HG03432 (cell line): ENCODE data around the gene NGLY1.
A peak's percentile ranks its signal among the peaks of the same experiment; 100 is the strongest.

Experiments
- ATAC-seq: cut with Tn5 transposase; IDR thresholded peaks from one replicate; pipeline ENCODE4 v1.9.1; 2021; ENCODE audit warnings: mild to moderate bottlenecking, moderate library complexity; ENCODE audit not compliant: unreplicated experiment

The NGLY1 gene

DNA sequence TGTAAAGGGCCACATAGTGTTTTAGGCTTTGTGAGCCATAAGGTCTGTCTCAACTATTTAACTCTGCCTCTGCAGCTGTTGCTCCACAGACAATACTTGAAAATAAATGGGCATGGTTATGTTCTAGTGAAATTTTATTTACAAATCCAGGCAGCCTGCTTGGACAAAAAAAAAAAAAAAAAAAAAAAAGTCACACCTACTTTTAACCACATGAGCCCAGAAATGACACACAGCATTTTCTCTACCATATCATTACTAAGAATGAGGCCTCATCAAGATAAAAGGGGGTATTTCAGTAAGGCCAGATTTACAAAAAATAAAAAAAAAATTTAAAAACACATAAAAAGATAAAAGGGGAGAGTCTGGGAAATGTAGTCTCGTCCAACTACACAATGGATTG is 1.7 kb upstream of the NGLY1 start:
- no peak for ATAC-seq

GRCh38 chr3:25783661-25784512 is 644 bp upstream of the NGLY1 start:
- peak; percentile 35 for ATAC-seq

DNA sequence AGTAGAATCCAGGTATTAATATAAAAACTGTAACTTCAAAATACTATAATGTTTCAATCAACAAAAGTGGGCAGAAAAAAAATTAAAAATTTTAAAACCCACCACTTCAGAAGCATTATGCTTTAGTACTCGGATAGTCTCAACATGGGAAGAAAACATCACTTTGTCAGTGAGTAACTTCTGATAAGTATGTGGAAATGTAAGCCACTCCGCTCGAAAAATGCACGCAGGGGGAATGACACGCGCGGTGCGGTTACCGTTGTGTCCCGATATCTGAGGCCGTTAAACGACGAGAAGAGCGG is 656 bp downstream of the NGLY1 start:
- no peak for ATAC-seq

DNA sequence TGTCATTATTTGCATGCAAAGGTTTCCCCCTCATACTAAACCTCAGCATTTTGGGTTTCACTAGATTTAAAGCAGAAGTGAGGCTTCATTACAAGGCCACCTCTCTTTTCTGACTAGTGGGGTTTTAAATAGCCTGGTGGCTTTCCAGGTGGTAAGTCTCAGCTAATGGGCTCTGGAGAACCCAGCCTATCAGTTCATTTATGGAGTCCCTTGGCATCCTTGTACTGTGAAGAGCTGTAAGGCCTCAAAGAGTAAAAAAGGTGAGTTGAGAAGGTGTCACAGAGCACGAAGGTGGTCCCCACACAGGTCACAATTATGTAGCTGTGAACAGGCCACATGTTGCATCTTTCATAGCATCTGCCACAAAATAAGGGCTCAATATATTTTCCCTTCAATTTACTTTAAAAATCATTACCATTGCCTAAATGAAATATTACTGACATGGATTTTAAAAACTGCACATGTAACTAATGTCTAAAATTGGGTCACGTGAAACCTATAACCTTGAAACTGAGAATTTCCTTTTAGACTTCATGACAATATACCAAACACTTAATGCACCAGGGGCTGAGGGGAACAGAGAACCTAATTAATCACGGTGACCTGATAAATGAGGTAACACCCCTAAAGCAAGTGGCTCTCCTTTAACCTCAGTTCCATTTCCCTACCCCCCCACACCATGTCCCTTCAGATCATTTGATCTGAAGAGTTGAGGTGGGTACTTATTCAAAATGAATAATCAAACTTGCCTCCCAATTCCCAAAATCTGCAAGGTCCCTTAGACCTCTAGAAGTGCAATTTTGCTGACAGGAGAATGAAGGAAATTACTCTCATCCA is 1.3 kb downstream of the NGLY1 start:
- ATAC-seq, result peak; percentile 52

DNA sequence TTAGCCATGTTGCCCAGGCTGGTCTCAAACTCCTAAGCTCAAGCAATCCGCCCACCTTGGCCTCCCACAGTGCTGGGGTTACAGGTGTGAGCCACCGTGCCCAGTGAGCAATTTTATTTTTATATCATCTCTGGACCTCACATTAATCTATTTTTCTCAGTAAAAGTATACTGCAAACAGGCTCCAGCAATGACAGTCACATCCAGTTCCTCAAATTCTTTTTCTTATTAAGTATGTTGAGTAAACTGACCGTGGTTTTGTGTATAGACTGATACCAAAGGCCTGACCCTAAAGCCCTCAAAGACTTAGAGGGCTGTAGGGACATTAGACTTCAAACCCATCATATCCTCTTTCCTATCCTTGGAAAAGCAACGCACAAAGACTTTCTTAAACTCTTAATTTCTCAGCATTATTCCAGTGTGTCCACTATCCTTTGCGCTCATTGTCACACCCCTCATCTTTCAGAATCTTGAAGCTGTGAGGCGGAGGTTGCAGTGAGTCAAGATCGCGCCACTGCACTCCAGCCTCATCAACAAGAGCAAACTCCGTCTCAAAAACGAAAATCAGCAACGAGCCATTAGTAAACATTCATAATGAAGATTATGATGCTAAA is 2.0 kb downstream of the NGLY1 start:
- no peak for ATAC-seq

GRCh38 chr3:25780618-25781017 is 2.6 kb downstream of the NGLY1 start:
- no peak for ATAC-seq

DNA sequence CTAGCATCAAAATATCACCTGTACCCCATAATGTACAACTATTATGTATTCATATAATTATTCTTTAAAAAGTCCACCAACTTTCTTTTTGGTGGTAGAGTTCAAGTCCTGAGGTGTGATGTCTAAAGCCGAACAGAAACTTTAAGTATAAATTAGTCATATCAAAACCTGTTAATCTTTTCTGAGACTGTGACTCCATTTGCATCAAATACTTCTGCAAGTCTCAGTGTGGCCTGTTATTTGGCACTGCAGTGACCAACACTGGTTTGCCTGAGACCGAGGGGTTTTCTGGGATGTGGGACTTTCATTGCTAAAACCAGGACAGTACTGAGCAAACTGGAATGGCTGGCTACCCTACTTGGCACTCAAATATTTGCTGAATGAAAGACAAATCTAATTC is 7.3 kb downstream of the NGLY1 start:
- peak; percentile 56 for ATAC-seq

GRCh38 chr3:25768851-25769250 is 14.4 kb downstream of the NGLY1 start:
- ATAC-seq, result peak; percentile 96

DNA sequence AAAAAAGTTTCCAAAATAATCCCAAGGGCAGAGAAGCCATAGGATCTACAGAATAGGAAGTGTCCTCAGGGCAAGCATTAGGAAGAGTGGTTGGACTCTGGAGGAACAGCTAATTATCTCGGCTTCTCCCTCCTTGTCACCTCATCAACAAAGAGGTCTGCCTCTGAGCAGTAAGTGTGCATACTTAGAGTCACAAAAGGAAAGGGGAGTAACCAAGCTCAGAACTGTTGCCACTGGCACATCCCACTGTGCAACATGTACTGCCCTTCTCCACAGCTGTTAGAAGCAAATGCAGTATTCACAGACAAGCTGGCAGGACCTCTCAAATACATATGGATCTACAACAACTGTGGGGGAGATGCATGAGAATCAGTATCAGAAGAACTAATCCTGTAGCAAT is 31.5 kb downstream of the NGLY1 start:
- no peak for ATAC-seq

GRCh38 chr3:25751048-25751447 is 32.2 kb downstream of the NGLY1 start:
- ATAC-seq, result no peak

GRCh38 chr3:25749031-25749581 is 34.1 kb downstream of the NGLY1 start:
- ATAC-seq, result no peak

GRCh38 chr3:25748189-25748588 is 35.1 kb downstream of the NGLY1 start:
- ATAC-seq, result no peak

GRCh38 chr3:25747033-25747432 is 36.2 kb downstream of the NGLY1 start:
- ATAC-seq, result no peak

- ATAC-seq, result no peak
These were observed 38.8 kb downstream of the NGLY1 start for GRCh38 chr3:25744470-25744869.

GRCh38 chr3:25728101-25728500 is 55.1 kb downstream of the NGLY1 start:
- no peak for ATAC-seq

- no peak for ATAC-seq
These were observed 55.9 kb downstream of the NGLY1 start for GRCh38 chr3:25727316-25727715.

- no peak for ATAC-seq
These were observed 57.4 kb downstream of the NGLY1 start for GRCh38 chr3:25725810-25726209.

GRCh38 chr3:25724948-25725645 is 58.1 kb downstream of the NGLY1 start:
- no peak for ATAC-seq

DNA sequence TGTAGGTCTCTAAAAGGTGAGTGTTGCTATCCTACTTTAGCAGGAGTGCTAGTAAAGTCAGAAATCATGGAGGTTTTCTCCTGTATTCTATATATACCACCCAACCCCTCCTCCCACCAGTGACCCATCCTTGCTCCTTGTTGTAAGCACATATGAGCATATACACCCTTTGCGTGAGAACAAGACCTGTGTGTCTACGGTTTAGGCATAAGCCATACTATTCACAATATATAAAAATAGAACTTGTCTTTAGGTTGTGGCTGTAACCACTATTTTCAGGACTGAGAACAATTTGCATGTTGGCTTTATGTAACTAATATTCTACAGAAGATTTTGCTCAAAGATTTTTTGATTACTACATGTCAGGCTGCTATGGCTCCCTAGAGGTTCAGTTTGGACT is 59.4 kb downstream of the NGLY1 start:
- peak; percentile 87 for ATAC-seq

DNA sequence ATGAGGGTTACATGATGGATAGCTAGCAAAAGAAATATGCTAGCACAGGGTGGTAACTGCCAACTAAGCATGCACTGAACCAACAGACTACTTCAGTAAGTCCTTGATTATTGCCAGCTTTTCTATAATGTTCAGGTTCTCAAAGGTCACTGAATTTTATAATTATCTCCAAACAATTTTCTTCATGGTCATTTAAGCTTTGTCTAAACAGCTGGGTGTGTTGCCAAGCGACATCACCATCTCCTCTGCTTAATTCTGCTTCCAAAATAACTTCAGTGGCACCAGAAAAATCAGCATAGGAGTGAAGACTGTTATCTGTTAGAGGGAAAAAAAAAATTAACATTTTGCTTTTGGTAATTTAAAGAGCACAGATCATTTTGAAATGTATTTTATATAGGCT is 63.9 kb downstream of the NGLY1 start:
- ATAC-seq, result no peak
